ENCODE results near the gene KRT79.

The KRT79 gene

DNA sequence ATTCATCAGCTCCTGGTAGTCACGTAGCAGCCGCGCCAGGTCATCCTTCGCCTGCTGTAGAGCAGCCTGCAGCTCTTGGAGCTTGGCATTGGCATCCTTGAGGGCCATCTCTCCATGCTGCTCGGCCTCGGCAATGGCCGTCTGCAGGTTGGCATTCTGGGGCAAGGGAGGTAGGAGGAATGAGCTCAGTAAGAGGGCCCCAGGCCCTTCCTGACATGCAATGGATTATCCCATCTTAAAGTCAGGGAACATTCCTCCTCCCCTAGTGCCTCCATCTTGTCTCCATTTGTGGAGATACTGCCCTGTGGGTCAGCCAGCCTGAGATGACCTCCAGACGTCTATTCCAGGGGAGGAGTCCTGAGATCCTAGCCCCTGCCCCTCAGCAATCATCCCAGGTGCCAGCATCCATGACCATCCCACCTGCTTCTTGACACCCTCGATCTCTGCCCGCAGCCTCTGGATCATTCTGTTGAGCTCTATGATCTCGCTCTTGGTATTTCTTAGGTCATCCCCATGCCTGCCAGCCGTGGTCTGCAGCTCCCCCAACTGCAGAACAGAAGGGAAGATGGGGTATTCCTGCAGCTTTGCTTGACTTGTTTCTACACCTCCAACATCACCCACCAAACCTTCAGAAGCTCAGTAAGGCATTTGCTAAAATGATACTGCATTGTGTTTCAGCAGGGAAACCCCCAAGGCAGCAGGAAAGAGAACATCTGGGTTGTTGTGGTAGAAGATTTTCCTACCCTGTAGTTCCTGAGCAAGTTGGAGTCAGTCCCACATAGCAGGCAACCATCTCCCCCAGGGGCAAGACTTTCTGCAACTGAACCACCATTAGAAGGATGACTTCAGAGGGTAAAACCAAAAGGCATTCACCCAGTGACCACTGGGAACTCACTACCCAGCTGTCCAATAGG is 42.6 kb downstream of the KRT79 start:
- FAIRE-seq (no peak), DNase-seq (ENCODE audit: insufficient read length, low spot score) (no peak)
- TF ChIP-seq, protein P1, sequence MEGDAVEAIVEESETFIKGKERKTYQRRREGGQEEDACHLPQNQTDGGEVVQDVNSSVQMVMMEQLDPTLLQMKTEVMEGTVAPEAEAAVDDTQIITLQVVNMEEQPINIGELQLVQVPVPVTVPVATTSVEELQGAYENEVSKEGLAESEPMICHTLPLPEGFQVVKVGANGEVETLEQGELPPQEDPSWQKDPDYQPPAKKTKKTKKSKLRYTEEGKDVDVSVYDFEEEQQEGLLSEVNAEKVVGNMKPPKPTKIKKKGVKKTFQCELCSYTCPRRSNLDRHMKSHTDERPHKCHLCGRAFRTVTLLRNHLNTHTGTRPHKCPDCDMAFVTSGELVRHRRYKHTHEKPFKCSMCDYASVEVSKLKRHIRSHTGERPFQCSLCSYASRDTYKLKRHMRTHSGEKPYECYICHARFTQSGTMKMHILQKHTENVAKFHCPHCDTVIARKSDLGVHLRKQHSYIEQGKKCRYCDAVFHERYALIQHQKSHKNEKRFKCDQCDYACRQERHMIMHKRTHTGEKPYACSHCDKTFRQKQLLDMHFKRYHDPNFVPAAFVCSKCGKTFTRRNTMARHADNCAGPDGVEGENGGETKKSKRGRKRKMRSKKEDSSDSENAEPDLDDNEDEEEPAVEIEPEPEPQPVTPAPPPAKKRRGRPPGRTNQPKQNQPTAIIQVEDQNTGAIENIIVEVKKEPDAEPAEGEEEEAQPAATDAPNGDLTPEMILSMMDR (IDR thresholded peaks at IDR 0.05; ENCODE audit: insufficient read depth, missing control alignments): no peak

DNA sequence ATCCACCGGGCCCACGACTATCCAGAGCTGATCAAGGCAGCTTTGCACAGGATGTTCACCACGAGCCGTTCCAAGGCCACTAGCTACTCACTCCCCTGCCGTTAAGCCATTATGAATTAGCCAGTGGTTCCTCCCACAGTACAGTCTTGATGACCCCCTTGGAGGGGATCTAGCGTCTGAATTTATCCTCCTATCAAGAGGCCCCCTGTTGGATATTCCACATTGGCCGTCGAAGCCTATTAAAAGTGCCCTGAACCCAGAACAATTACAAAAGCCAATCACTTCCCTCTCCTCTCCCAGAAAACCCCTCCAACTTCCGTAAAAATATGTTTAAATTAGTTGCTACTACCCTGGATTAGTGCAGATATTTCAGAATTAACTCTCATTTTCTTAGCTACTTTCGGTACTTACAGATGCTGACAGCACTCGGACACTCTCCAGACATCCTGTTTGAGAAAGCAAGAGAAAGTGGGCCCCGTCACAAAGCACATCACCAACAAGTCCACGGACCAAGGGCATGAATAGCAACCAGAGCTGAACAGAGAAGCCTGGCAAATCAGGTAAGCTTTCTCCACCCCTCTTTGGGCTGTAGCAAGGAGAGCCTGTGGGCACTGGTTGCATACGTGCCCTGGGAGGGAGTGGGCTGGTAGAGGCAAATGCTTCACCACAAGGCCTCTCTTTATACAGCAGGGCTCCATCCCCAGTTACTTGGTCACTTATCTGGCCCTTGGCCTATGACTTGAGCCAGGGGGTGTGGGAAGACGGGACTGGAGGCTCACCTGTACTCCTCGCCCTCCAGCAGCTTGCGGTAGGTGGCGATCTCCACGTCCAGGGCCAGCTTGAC is 43.5 kb downstream of the KRT79 start:
- no peak for FAIRE-seq
- TF ChIP-seq, protein P1 (IDR thresholded peaks at IDR 0.05; ENCODE audit: insufficient read depth, missing control alignments): no peak
- no peak for DNase-seq (ENCODE audit: insufficient read length, low spot score)

DNA sequence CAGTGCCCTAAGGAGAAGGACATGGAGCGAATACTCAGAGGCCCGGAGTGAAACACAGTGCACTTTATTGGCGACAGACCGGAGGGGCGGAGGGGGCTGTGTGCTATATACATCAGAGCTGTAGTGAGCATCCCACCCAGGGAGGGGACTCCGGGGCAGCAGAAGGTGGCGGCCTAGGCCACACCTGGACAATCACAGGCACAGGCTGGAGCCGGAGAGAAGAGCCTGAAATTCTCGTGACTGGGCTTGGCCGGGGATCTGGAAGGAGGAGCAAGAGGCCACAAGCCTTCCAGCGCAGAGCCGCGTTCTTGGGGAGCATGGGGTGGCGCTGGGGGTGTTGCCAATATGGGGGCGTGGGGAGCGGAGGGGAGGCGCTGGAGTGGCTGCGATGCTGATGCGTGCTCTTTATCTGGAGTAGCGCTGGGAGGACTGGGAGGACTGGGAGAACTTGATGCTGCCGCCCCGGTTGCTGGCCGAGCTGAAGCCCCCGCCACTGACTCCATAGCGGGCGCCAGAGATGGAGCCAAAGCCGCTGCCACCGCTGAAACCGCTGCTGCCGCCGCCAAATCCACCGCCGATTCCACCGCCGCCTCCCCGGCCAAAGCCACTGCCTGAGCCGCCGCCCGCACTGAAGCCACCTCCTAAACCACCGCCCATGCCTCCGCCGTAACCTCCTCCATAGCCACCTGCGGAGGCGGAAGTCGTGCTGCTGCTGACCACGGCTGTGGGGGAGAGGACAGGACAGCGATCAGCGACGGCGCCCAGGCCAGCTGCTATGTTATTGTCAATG is 44.3 kb downstream of the KRT79 start:
- TF ChIP-seq, protein P1 (IDR thresholded peaks at IDR 0.05; ENCODE audit: insufficient read depth, missing control alignments): no peak
- FAIRE-seq: no peak
- DNase-seq (ENCODE audit: insufficient read length, low spot score): no peak

DNA sequence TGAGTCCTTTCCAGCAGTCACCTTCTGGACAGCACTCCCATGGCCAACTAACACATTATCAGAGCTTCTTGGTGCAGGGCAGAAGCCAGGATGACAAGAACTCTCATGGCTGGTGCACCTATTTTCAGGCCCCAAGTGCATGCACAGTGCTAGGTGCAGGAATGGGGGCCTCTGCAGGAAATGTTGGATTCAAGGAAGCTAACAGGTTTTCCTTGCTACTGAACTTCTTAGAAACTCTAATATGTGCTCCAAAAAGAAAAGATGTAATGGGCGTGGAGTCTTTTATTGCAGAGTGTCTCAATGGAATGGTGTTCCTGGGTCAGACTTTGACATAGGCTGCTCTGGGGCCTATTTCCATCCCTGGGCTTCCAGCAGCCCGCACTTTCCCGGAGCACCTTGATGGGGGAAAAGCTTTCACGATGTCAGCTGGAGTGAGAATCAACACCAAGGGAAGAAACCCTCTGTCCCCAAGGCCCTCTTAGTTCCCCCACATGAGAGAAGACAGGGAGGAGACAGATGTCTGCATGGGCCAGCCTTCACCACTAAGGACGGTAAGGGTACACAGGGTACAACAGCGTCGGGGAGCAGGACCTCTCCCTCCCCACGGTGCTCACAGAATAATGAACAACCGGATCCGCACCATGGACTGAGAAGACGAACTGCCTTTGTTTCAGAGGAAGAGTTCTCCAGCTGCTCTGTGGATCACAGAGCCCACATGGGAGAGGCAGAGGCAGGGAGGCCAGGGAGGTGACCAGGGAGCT is 45.1 kb downstream of the KRT79 start:
- TF ChIP-seq, protein P1 (IDR thresholded peaks at IDR 0.05; ENCODE audit: insufficient read depth, missing control alignments): no peak
- DNase-seq (ENCODE audit: insufficient read length, low spot score): no peak

DNA sequence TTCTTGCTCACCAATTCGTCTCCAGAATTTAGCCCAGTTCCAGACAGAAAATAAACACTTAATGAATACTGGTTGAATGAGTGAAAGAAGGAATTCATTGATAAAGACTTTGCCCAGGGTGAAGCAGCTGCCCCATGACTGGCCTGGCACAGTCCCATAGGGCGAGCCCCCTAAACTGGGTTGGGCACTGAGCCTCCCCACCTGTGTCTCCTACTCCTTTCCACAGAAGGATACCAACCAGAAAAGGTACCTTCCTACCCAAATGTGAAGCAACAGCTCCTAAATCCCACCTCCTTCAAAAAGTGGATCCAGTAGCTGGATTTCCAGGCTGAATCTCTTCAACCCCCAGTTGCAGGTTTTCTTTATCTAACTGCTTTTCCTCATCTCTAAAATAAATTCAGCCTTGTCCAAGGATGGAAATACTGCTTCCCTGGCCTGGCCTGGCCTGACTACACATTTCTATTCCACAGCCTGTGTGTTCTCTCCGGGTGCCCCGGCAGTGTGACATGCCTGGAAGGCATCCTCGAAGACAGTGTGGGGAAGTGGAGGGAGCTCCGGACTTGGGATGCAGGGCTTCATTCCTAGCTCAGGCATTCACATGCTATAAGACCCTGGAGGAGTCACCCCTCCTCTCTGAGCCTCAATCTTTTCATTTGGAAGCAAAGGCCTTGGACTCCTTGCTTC is 45.8 kb downstream of the KRT79 start:
- FAIRE-seq: no peak
- no peak for DNase-seq (ENCODE audit: insufficient read length, low spot score)
- TF ChIP-seq, protein P1 (IDR thresholded peaks at IDR 0.05; ENCODE audit: insufficient read depth, missing control alignments): no peak

More for the DNA sequence above, 45.1 kb downstream of the KRT79 start:
- FAIRE-seq: no peak
